K562 (cell line): ENCODE results near the gene ALK. TPM values are rescaled to one million over a fixed set of nuclear protein-coding genes. Genes with fewer than 3 reads are reported as not detected.

Experiments used
- ATAC-seq: fragments of 200-7000 bp; cut with Tn5 transposase; 3 replicates; pipeline ENCODE4 v1.9.1; 2020; ENCODE audit warnings: moderate library complexity
- BruUV-seq: library from RNA; stranded (reverse); fragments of 400-500 nt; replicated peaks from 2 replicates; lab custom pipeline; 2021; lab: Mats Ljungman, UMichigan
- CTCF ChIA-PET: fragments of 300-600 bp; formaldehyde crosslinking; extraction: SDS; loops from one replicate; lab custom pipeline; 2021; ENCODE audit warnings: low intra/inter-chr PET ratio; lab: Yijun Ruan, JAX
- POLR2A ChIA-PET: fragments of 300-600, 350-650 bp; sonication (Branson Sonifier 250); formaldehyde crosslinking; extraction: SDS; loops from one replicate; lab custom pipeline; 2021; ENCODE audit warnings: antibody characterized with exemption, inconsistent platforms; lab: Yijun Ruan, JAX
- DNase-seq, 4 experiments: peaks; one replicate each; pipeline versions ENCODE4 v3.0.0 to v3.0.0-alpha.2; 2011 to 2018; ENCODE audit warnings: low spot score in 3 of 4, mixed read lengths in 3 of 4; ENCODE audit errors: extremely low read depth in 1 of 4
- FAIRE-seq: peaks from 2 replicates; lab custom pipeline; 2011; peaks lifted over from hg19 to GRCh38; lab: Jason Lieb, UNC
- H2AFZ ChIP-seq: 2 replicates; pipeline ENCODE4 v1.6.0; 2011; ENCODE audit warnings: low read depth, low read length, control low read depth, inconsistent platforms
- H3K27ac ChIP-seq: fragments of 200-600 bp; 3 replicates; pipeline ENCODE4 v1.8.0; 2011; ENCODE audit warnings: low read depth, mild to moderate bottlenecking, control low read depth, inconsistent platforms, low read length, moderate library complexity, mixed read lengths; ENCODE audit errors: extremely low read depth
- H3K27me3 ChIP-seq, 2 experiments: fragments of 300-600 bp in 1 of 2; 2 replicates in 1 of 2; 3 replicates in 1 of 2; pipeline versions ENCODE4 v1.6.0 to v1.8.0; 2011; ENCODE audit warnings: inconsistent platforms in 2 of 2, low read length in 2 of 2, mild to moderate bottlenecking in 1 of 2, mixed read lengths in 1 of 2, moderate library complexity in 1 of 2; ENCODE audit not compliant: control insufficient read depth in 2 of 2, insufficient read depth in 2 of 2
- H3K36me3 ChIP-seq: fragments of 300-600 bp; 3 replicates; pipeline ENCODE4 v1.8.0; 2011; ENCODE audit warnings: mild to moderate bottlenecking, low read length, inconsistent platforms; ENCODE audit not compliant: control insufficient read depth, insufficient read depth
- H3K4me1 ChIP-seq, 2 experiments: fragments of 200-600 bp in 1 of 2; replicated peaks in 1 of 2; 2 replicates in 1 of 2; 3 replicates in 1 of 2; pipeline versions ENCODE4 v1.5.1 to v1.8.0; 2011; ENCODE audit warnings: inconsistent platforms in 2 of 2, low read length in 2 of 2, mild to moderate bottlenecking in 1 of 2, mixed read lengths in 1 of 2, moderate library complexity in 1 of 2; ENCODE audit not compliant: control insufficient read depth in 2 of 2, insufficient read depth in 2 of 2
- H3K4me2 ChIP-seq: 2 replicates; pipeline ENCODE4 v1.6.1; 2011; ENCODE audit warnings: low read length, control low read depth, inconsistent platforms, mixed read lengths; ENCODE audit not compliant: insufficient read depth
- H3K4me3 ChIP-seq: fragments of 200-600 bp; sonication (generic), shearing (Covaris generic); 2 replicates; pipeline ENCODE4 v1.5.1; 2016; ENCODE audit warnings: control low read depth, inconsistent platforms
- H3K79me2 ChIP-seq: fragments of 200-600 bp; 3 replicates; pipeline ENCODE4 v1.8.0; 2011; ENCODE audit warnings: low read length, inconsistent platforms; ENCODE audit not compliant: control insufficient read depth, insufficient read depth
- H3K9ac ChIP-seq, 2 experiments: 2 replicates each; pipeline versions ENCODE4 v1.6.0 to v1.6.1; 2011; ENCODE audit warnings: low read depth in 2 of 2, low read length in 2 of 2, control low read depth in 1 of 2, inconsistent platforms in 1 of 2, mild to moderate bottlenecking in 1 of 2, mixed read lengths in 1 of 2; ENCODE audit not compliant: insufficient read depth in 1 of 2
- H3K9me1 ChIP-seq: one replicate; pipeline ENCODE4 v1.6.0; 2011; ENCODE audit warnings: inconsistent platforms, mild to moderate bottlenecking, low read length, moderate library complexity; ENCODE audit not compliant: control insufficient read depth, insufficient read depth
- H3K9me3 ChIP-seq: replicated peaks from 2 replicates; pipeline ENCODE4 v1.5.1; 2011; ENCODE audit warnings: low read depth, low read length, inconsistent platforms; ENCODE audit not compliant: control insufficient read depth, insufficient read depth
- H4K20me1 ChIP-seq: replicated peaks from 2 replicates; pipeline ENCODE4 v1.6.1; 2011; ENCODE audit warnings: low read length, inconsistent platforms, mixed read lengths; ENCODE audit not compliant: control insufficient read depth, insufficient read depth
- CEBPZ ChIP-seq: fragments of 150-350 bp; IDR thresholded peaks from 2 replicates; pipeline ENCODE4 v1.6.1; 2014; ENCODE audit warnings: low read depth, mild to moderate bottlenecking, low read length, borderline replicate concordance
- CHCHD3 ChIP-seq: fragments of 250-450 bp; sonication (Bioruptor Pico); IDR thresholded peaks from 2 replicates; pipeline ENCODE4 v2.1.2; 2022; ENCODE audit warnings: mild to moderate bottlenecking
- ESRRA ChIP-seq: fragments of 450-650 bp; IDR thresholded peaks from 2 replicates; pipeline ENCODE4 v1.6.1; 2014; ENCODE audit warnings: low read depth, mild to moderate bottlenecking, moderate library complexity, borderline replicate concordance
- TARDBP ChIP-seq: fragments of 450-650 bp; IDR thresholded peaks from 2 replicates; pipeline ENCODE4 v1.6.1; 2016
- ZBTB40 ChIP-seq, 2 experiments: fragments of 450-650 bp in 1 of 2; sonication (generic) in 1 of 2; formaldehyde crosslinking in 1 of 2; IDR thresholded peaks; 2 replicates each; pipeline versions ENCODE4 v1.7.1 to v1.9.0; 2016 to 2022; ENCODE audit warnings: inconsistent platforms in 1 of 2, mild to moderate bottlenecking in 1 of 2, missing genetic modification reagents in 1 of 2
- ZKSCAN8 ChIP-seq: fragments of 200-800 bp; sonication (Bioruptor generic); IDR thresholded peaks from 2 replicates; pipeline ENCODE4 v1.6.1; 2016; ENCODE audit warnings: missing genetic modification characterization, missing compliant biosample characterization
- ZNF436 ChIP-seq: fragments of 250-450, 450-650 bp; sonication (Bioruptor Pico); formaldehyde crosslinking; IDR thresholded peaks from 2 replicates; pipeline ENCODE4 v1.7.0; 2020; ENCODE audit warnings: mild to moderate bottlenecking
- ZNF551 ChIP-seq: fragments of 250-450 bp; sonication (Bioruptor Pico); IDR thresholded peaks from 2 replicates; pipeline ENCODE4 v1.5.0; 2021; ENCODE audit warnings: mild to moderate bottlenecking, moderate library complexity
- WGBS: fragments of 100-300 bp; shearing (Covaris generic); methylation state at CpG from one replicate; pipeline ENCODE4 v1.1.6; 2016; ENCODE audit warnings: low coverage, mixed read lengths; ENCODE audit not compliant: insufficient coverage; ENCODE audit errors: missing lambda C conversion rate; 5-methylcytosine and 5-hydroxymethylcytosine counted together
- in situ Hi-C: fragments of 300-500 bp; cut with MboI; formaldehyde crosslinking; loops from 4 replicates; pipeline ENCODE4 v1.15.0; 2018; ENCODE audit warnings: inconsistent platforms, mixed read lengths
- intact Hi-C: fragments of 100-400 bp; cut with micrococcal nuclease; formaldehyde crosslinking; loops from 2 replicates; pipeline ENCODE4 v1.14.2; 2022
- polyA plus RNA-seq, 8 experiments: library from polyadenylated mRNA; depleted of rRNA in 4 of 8; stranded (reverse) in 5 of 8; unstranded in 3 of 8; fragments of >200 nt; fragmentation: Nextera tagmentation in 2 of 8; fragmentation: Illumina TruSeq in 1 of 8; extraction: Ambion mirVana in 2 of 8; extraction: Trizol in 1 of 8; gene quantifications; 2 replicates each; pipeline versions ENCODE4 v1.2.1 to v1.2.3, GENCODE V29; 2011 to 2014; ENCODE audit warnings: inconsistent platforms in 1 of 8, missing spikeins in 1 of 8
- total RNA-seq, 7 experiments: library from RNA; depleted of rRNA in 6 of 7; stranded (reverse); fragments of >200 nt in 6 of 7; fragmentation: Illumina TruSeq in 2 of 7; extraction: Trizol in 2 of 7; gene quantifications; 2 replicates each; pipeline versions ENCODE4 v1.2.1 to v1.2.3, GENCODE V29; 2011 to 2021; ENCODE audit warnings: low replicate concordance in 1 of 7

Gene ALK
- total and polyA plus RNA-seq, 9 of the 15 experiments (the other 6 are each of a cell fraction or from before 2014, with no cell fraction given) = not detected

DNA sequence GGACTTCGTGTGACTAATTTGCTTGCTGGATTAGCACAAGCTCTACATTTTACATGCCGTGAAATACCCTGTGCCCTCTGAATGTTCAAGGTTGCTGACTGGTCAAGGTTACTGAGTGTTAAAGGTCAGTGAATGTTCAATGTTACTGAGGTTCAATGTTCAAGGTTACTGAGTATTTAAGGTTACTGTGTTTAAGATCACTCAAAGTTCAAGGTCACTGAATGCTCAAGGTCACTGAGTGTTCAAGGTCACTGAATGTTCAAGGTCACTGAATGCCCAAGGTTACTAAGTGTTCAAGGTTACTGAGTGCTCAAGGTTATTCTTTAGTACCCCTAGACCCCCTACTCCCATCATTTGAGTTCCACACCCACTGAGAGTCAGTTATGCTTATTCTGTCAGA, 528.6 kb downstream of the ALK start:
- TF ChIP-seq ZBTB40 (IDR thresholded peaks at IDR 0.05) = no peak
- TF ChIP-seq ZBTB40 (CRISPR knock-in tag; IDR thresholded peaks at IDR 0.05) = no peak
- TF ChIP-seq CEBPZ = no peak
- no peak for TF ChIP-seq ZKSCAN8 (CRISPR knock-in tag)
- no peak for TF ChIP-seq ZNF551 (CRISPR knock-in tag)
- no peak for TF ChIP-seq ZNF436 (CRISPR knock-in tag)
- TF ChIP-seq TARDBP = no peak
- TF ChIP-seq ESRRA = peak; percentile 89
- no peak for TF ChIP-seq CHCHD3 (CRISPR knock-in tag)
- TF ChIP-seq, all 486 proteins: peak for 1
- H3K9ac ChIP-seq = no peak overlapping the region
- ATAC-seq (no peak), FAIRE-seq (no peak), DNase-seq (no peak)
- no peaks in the 10 kb centered on the region for H3K79me2 ChIP-seq
- H3K4me3 ChIP-seq = no peak overlapping the region
- H2AFZ ChIP-seq = no peak overlapping the region
- in situ Hi-C loops = no loop called here
- H3K4me1 ChIP-seq = no peaks in the 10 kb centered on the region
- no peaks in the 10 kb centered on the region for H3K36me3 ChIP-seq
- H3K27me3 ChIP-seq = peaks cover 0 to 3% of the 10 kb centered on the region in 2 experiments; a peak in 1 of 5 replicates
- no peaks in the 10 kb centered on the region for H3K9me3 ChIP-seq
- BruUV-seq = no TSS peak
- H3K9me1 ChIP-seq = no peaks in the 10 kb centered on the region
- no peak overlapping the region for H3K27ac ChIP-seq
- intact Hi-C loops = no loop called here
- ChIA-PET CTCF (no interaction called here), POLR2A (no interaction called here)
- 0% methylated on average over 2 of the region's 2 CpGs for WGBS
- no peak overlapping the region for H3K4me2 ChIP-seq
- H4K20me1 ChIP-seq = no peaks in the 10 kb centered on the region; the same call in 1 of the 2 replicates
